Parathyroid adenoma (tissue), 2 donors: ENCODE measurements around the gene WDR77.

Source experiments
- H2AFZ ChIP-seq: fragments of 300-600 bp; sonication (generic); one replicate; pipeline ENCODE4 v1.7.0; 2017; ENCODE audit warnings: antibody characterized with exemption, mild to moderate bottlenecking
- H3K27ac ChIP-seq: fragments of 300-600 bp; sonication (generic); one replicate; pipeline ENCODE4 v1.7.0; 2017
- H3K27me3 ChIP-seq: fragments of 300-600 bp; sonication (generic); one replicate; pipeline ENCODE4 v1.7.0; 2017; ENCODE audit warnings: low read length; ENCODE audit not compliant: control insufficient read depth, insufficient read depth
- H3K36me3 ChIP-seq: fragments of 300-600 bp; sonication (generic); one replicate; pipeline ENCODE4 v1.7.0; 2017; ENCODE audit warnings: low read length; ENCODE audit not compliant: control insufficient read depth, insufficient read depth
- H3K4me1 ChIP-seq: fragments of 300-600 bp; sonication (generic); one replicate; pipeline ENCODE4 v1.7.0; 2017; ENCODE audit warnings: control low read depth
- H3K4me2 ChIP-seq: fragments of 300-600 bp; sonication (generic); one replicate; pipeline ENCODE4 v1.7.0; 2017; ENCODE audit warnings: low read length
- H3K4me3 ChIP-seq: fragments of 300-600 bp; sonication (generic); one replicate; pipeline ENCODE4 v1.7.0; 2017; ENCODE audit warnings: low read depth, low read length
- H3K79me2 ChIP-seq: fragments of 300-600 bp; sonication (generic); one replicate; pipeline ENCODE4 v1.7.0; 2017; ENCODE audit warnings: control low read depth
- H3K9ac ChIP-seq: fragments of 300-600 bp; sonication (generic); one replicate; pipeline ENCODE4 v1.7.0; 2017; ENCODE audit warnings: mild to moderate bottlenecking
- H3K9me3 ChIP-seq: fragments of 300-600 bp; sonication (generic); one replicate; pipeline ENCODE4 v1.7.0; 2017; ENCODE audit warnings: low read length; ENCODE audit not compliant: control insufficient read depth
- CTCF ChIP-seq: fragments of 300-600 bp; sonication (generic); IDR thresholded peaks from one replicate; pipeline ENCODE4 v1.7.0; 2017; ENCODE audit warnings: antibody characterized with exemption, mild to moderate bottlenecking
- donor health status: primary hyperparathyroidism.

Gene WDR77

GRCh38 chr1:111422546-111423391 is 26.3 kb downstream of the WDR77 start:
- Histone ChIP-seq H3K79me2 (no peaks in the 10 kb centered on the region), H3K9ac (no peak overlapping the region), H3K4me2 (no peak overlapping the region), H3K4me1 (no peaks in the 10 kb centered on the region), H3K27me3 (no peaks in the 10 kb centered on the region), H3K4me3 (no peak overlapping the region), H3K36me3 (no peaks in the 10 kb centered on the region), H3K27ac (no peak overlapping the region), H2AFZ (no peak overlapping the region), H3K9me3 (no peaks in the 10 kb centered on the region)
- no peak for TF ChIP-seq CTCF

- H3K4me2 ChIP-seq = no peak overlapping the region
- H3K27me3 ChIP-seq = no peaks in the 10 kb centered on the region
- H3K4me3 ChIP-seq = no peak overlapping the region
- H3K9ac ChIP-seq = no peak overlapping the region
- no peak overlapping the region for H3K27ac ChIP-seq
- no peaks in the 10 kb centered on the region for H3K4me1 ChIP-seq
- no peak overlapping the region for H2AFZ ChIP-seq
- H3K9me3 ChIP-seq = no peaks in the 10 kb centered on the region
- TF ChIP-seq CTCF = no peak
- no peaks in the 10 kb centered on the region for H3K36me3 ChIP-seq
- H3K79me2 ChIP-seq = no peaks in the 10 kb centered on the region
Observed at GRCh38 chr1:111420377-111420776, 28.7 kb downstream of the WDR77 start.

- no peak overlapping the region for H3K27ac ChIP-seq
- no peaks in the 10 kb centered on the region for H3K9me3 ChIP-seq
- no peak for TF ChIP-seq CTCF
- H3K4me1 ChIP-seq = no peaks in the 10 kb centered on the region
- H3K9ac ChIP-seq = no peak overlapping the region
- H2AFZ ChIP-seq = no peak overlapping the region
- no peak overlapping the region for H3K4me3 ChIP-seq
- no peaks in the 10 kb centered on the region for H3K79me2 ChIP-seq
- no peaks in the 10 kb centered on the region for H3K36me3 ChIP-seq
- H3K27me3 ChIP-seq = no peaks in the 10 kb centered on the region
- no peak overlapping the region for H3K4me2 ChIP-seq
Observed at GRCh38 chr1:111419037-111419436, 30.0 kb downstream of the WDR77 start.

GRCh38 chr1:111417755-111418154 is 31.3 kb downstream of the WDR77 start:
- Histone ChIP-seq H3K4me1 (no peaks in the 10 kb centered on the region), H3K4me3 (no peak overlapping the region), H3K4me2 (no peak overlapping the region), H3K9me3 (no peaks in the 10 kb centered on the region), H3K79me2 (no peaks in the 10 kb centered on the region), H3K27me3 (no peaks in the 10 kb centered on the region), H3K27ac (no peak overlapping the region), H3K36me3 (no peaks in the 10 kb centered on the region), H2AFZ (no peak overlapping the region), H3K9ac (no peak overlapping the region)
- no peak for TF ChIP-seq CTCF

- H3K27me3 ChIP-seq = no peaks in the 10 kb centered on the region
- H3K36me3 ChIP-seq = no peaks in the 10 kb centered on the region
- H3K9me3 ChIP-seq = no peaks in the 10 kb centered on the region
- H3K27ac ChIP-seq = no peak overlapping the region
- no peak for TF ChIP-seq CTCF
- H3K79me2 ChIP-seq = no peaks in the 10 kb centered on the region
- no peak overlapping the region for H3K4me3 ChIP-seq
- no peak overlapping the region for H3K4me2 ChIP-seq
- H3K9ac ChIP-seq = no peak overlapping the region
- no peaks in the 10 kb centered on the region for H3K4me1 ChIP-seq
- H2AFZ ChIP-seq = no peak overlapping the region
Observed at GRCh38 chr1:111415461-111415860, 33.6 kb downstream of the WDR77 start.
